ENCODE results near the gene NPAP1. TPM values are rescaled to one million over a fixed set of nuclear protein-coding genes. Genes with fewer than 3 reads are reported as not detected.

The NPAP1 gene
- total and polyA plus RNA-seq, 2 of the 8 experiments (the other 6 are each of a cell fraction or from before 2014, with no cell fraction given), result 0.07 to 0.08 TPM

- Histone ChIP-seq H3K23ac (ENCODE audit: insufficient read length) (no peak overlapping the region), H4K91ac (replicated peaks; ENCODE audit: insufficient read length, low read length) (no peak overlapping the region), H2BK5ac (ENCODE audit: low read depth, low read length) (no peak overlapping the region), H3K56ac (replicated peaks; ENCODE audit: insufficient read length, low read depth, low read length) (no peak overlapping the region), H4K20me1 (replicated peaks in 1 of 2; ENCODE audit: control insufficient read depth in 1 of 2, insufficient read depth in 2 of 2, low read length in 2 of 2) (no peaks in the 10 kb centered on the region), H3K79me1 (ENCODE audit: low read depth, low read length) (no peaks in the 10 kb centered on the region), H4K5ac (ENCODE audit: insufficient read length, low read depth, low read length) (no peak overlapping the region), H2AFZ (ENCODE audit: low read length) (no peak overlapping the region), H3K9me3 (ENCODE audit: insufficient read depth in 2 of 2, low read depth in 1 of 2, low read length in 1 of 2) (peaks cover 0 to 11% of the 10 kb centered on the region in 2 experiments; a peak in 1 of 4 replicates), H2BK12ac (ENCODE audit: low read depth, low read length) (0 out of 2 replicates have a peak overlapping the region, but pooled peaks have one; percentile 9), H3K23me2 (ENCODE audit: low read depth, low read length) (no peaks in the 10 kb centered on the region), H3K27ac (ENCODE audit: low read depth, low read length) (no peak overlapping the region), H3K4ac (replicated peaks; ENCODE audit: insufficient read length, low read depth, low read length) (no peak overlapping the region), H2BK120ac (replicated peaks; ENCODE audit: low read depth, low read length) (no peak overlapping the region), H3K27me3 (replicated peaks in 1 of 4; ENCODE audit: control insufficient read depth in 3 of 4, extremely low read depth in 1 of 4, insufficient read depth in 3 of 4, low read length in 3 of 4) (no peaks in the 10 kb centered on the region), H3K18ac (ENCODE audit: extremely low read depth, low read length) (no peak overlapping the region), H2AK5ac (ENCODE audit: low read depth, low read length) (no peak overlapping the region), H3K9ac (replicated peaks in 1 of 4; ENCODE audit: extremely low read depth in 1 of 4, low read depth in 3 of 4, low read length in 3 of 4) (no peak overlapping the region), H2BK20ac (ENCODE audit: low read length) (no peak overlapping the region), H3K4me2 (ENCODE audit: insufficient read depth in 1 of 2, low read depth in 2 of 2, low read length in 2 of 2) (no peak overlapping the region), H3K4me3 (ENCODE audit: extremely low read depth in 1 of 4, insufficient read depth in 2 of 4, low read depth in 3 of 4, low read length in 4 of 4) (no peak overlapping the region), H3K36me3 (ENCODE audit: control insufficient read depth in 2 of 4, insufficient read depth in 4 of 4, low read length in 3 of 4) (no peaks in the 10 kb centered on the region), H4K8ac (ENCODE audit: extremely low read depth, insufficient read depth, low read length) (no peak overlapping the region; the same call in 1 of the 2 replicates), H3K4me1 (replicated peaks in 1 of 4; ENCODE audit: control insufficient read depth in 3 of 4, insufficient read depth in 4 of 4, low read length in 3 of 4) (no peaks in the 10 kb centered on the region; a peak in 1 of 7 replicates), H3K14ac (ENCODE audit: insufficient read length) (no peak overlapping the region), H2BK15ac (ENCODE audit: low read length) (no peak overlapping the region), H3K79me2 (ENCODE audit: control insufficient read depth in 1 of 2, insufficient read depth in 2 of 2, low read length in 2 of 2) (no peaks in the 10 kb centered on the region)
- FAIRE-seq (no peak), DNase-seq (ENCODE audit: low read depth in 1 of 2, low spot score in 2 of 2) (no peak)
- 90% methylated on average over 5 of the region's 5 CpGs; no CpG with 5 or more reads in 1 of the 2 experiments for WGBS, 2 experiments (ENCODE audit: extremely low coverage in 1 of 2, insufficient coverage in 1 of 2, insufficient read length in 1 of 2, insufficient replicate concordance in 2 of 2, low coverage in 1 of 2, low lambda C conversion rate in 2 of 2, missing lambda C conversion rate in 1 of 2)
- ChIA-PET CTCF (ENCODE audit: partially characterized antibody) (no interaction called here), POLR2A (ENCODE audit: partially characterized antibody) (no interaction called here)
- no peak for TF ChIP-seq ASH2L (IDR thresholded peaks at IDR 0.05; ENCODE audit: low read length)
- TF ChIP-seq ATF3 (IDR thresholded peaks at IDR 0.05; ENCODE audit: insufficient read depth, low read depth, low read length), result no peak
- TF ChIP-seq ZNF274 (IDR thresholded peaks at IDR 0.05; ENCODE audit: borderline replicate concordance, extremely low read depth, low read length), result no peak
- TF ChIP-seq JUN (IDR thresholded peaks at IDR 0.05; ENCODE audit: low read depth, low read length), result no peak
- no peak for TF ChIP-seq HDAC2 (IDR thresholded peaks at IDR 0.05; ENCODE audit: borderline replicate concordance in 1 of 2, low read depth in 2 of 2, low read length in 2 of 2)
- no peak for TF ChIP-seq SIRT6 (IDR thresholded peaks at IDR 0.05; ENCODE audit: low read length)
- TF ChIP-seq FOSL1 (IDR thresholded peaks at IDR 0.05; ENCODE audit: insufficient read depth, low read depth, low read length), result no peak
- no peak for TF ChIP-seq SUZ12 (IDR thresholded peaks at IDR 0.05; ENCODE audit: low read length)
- TF ChIP-seq CHD2 (IDR thresholded peaks at IDR 0.05; ENCODE audit: low read length), result no peak
- TF ChIP-seq RAD21 (IDR thresholded peaks at IDR 0.05 in 1 of 2, conservative IDR thresholded peaks at IDR 0.05 in 1 of 2; ENCODE audit: low read depth in 2 of 2, low read length in 2 of 2), result no peak
- no peak for TF ChIP-seq E2F6 (IDR thresholded peaks at IDR 0.05)
Measured at GRCh38 chr15:24718289-24719082, 42.9 kb downstream of the NPAP1 start.
